Activated T-helper 1 cell treated with Interleukin-2 at 50 U/mL for 16 hours (primary cell): Measurements from ENCODE around the gene KNDC1.
A peak's percentile ranks its signal among the peaks of the same experiment; 100 is the strongest.
"Not testable (repeated sequence)": the region's sequence is repeated elsewhere in the genome, so short reads cannot be mapped to it uniquely, and the experiment has no call there.

ENCODE experiments used
- DNase-seq: peaks from one replicate; pipeline ENCODE4 v3.0.0-alpha.2; 2020; ENCODE audit warnings: low read depth

KNDC1 gene

DNA sequence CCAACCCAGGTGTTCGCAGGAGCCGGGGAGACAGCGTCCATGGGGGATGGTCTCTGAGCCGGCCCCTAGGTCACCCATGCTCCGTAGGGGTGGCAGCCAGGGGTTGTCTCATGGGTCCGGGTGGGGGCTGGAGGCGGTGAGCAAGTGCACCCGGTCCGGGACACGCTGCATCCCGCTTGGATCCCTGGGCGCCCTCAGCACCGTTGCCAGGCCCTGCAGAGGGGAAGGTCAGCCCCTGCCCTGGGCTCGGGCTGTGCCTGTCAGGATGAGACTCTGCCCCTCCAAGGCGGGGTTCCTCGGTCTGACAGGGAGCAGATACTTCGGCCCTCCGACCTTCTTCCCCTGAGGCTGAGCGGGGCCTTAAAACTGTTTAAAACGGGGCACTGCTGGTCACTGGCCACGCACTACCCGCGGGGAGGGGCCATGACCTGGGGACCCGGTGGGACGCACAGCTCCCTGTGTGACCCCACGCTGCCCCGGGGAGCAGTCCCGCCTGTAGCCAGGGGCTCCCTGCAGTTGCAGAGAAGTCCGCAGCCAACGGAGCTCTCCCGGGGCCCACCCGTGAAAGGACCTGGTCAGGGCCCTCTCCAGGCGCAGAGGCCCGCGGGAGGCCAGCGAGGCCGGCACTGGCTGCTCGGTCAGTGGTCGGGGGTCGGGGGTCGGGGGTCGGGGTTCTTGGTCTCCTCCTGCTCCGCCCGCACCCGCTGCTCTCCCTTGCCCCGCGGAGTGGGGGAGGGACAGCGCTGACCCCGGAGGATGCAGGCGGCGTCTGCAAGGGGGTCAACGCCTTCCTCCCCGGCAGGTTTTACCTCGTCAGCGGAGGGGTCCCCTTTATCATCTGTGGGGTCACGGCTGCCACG, 33.4 kb upstream of the KNDC1 start:
- no peak for DNase-seq

DNA sequence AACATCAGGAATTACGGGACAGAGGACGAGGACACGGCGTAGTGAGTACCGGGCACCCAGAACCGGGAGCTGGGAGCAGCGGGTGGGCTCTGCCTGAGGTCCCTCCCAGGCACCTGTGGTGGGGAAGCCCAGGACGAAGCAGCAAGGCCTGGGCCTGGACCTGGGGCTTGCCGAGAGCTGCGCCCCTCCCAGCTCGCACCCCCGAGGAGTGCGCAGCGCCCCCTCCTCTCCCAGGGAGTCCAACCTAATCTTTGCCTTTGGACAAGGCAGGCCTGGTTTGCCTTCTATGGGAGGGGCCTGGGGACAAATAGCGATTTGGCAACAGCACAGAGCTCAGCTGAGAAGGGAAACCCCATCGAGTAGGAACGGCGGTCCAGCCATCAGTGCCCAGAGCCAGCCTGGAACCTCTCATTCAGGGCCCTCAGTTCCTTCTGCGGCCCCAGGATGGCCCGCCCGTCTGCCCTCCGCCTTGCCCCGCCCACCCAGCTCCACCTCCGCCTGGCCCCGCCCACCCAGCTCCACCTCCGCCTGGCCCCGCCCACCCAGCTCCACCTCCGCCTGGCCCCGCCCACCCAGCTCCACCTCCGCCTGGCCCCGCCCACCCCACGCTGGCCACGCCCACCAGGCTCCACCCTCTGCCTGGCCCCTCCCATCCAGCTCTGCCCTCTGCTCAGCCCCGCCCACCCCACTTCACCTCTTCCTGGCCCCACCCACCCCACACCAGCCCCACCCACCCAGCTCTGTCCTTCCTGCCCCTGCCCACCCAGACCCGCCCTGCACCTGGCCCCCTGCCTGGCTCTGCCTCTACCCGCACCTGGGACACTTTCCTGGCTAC, 32.5 kb upstream of the KNDC1 start:
- peak; percentile 11 for DNase-seq

DNA sequence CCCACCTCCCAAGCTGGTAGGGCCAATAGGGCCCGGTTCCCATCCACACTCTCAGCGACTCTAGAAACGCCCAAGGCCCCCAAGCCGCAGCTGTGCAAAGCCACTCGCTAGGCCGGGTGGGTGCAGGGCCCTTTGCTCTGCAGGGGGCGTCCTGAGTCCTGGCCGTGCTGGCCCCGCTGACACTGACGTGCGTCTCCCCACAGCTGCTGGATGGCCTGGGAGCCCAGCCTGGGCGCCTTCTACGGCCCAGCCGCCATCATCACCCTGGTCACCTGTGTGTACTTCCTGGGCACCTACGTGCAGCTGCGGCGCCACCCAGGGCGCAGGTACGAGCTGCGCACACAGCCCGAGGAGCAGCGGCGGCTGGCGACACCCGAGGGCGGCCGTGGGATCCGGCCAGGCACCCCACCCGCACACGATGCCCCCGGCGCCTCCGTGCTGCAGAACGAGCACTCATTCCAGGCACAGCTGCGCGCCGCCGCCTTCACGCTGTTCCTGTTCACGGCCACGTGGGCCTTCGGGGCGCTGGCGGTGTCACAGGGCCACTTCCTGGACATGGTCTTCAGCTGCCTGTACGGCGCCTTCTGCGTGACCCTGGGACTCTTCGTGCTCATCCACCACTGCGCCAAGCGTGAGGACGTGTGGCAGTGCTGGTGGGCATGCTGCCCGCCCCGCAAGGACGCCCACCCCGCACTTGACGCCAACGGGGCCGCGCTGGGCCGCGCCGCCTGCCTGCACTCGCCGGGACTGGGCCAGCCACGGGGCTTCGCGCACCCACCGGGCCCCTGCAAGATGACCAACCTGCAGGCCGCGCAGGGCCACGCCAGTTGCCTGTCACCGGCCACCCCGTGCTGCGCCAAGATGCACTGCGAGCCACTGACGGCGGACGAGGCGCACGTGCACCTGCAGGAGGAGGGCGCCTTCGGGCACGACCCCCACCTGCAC, 31.6 kb upstream of the KNDC1 start:
- no peak for DNase-seq

DNA sequence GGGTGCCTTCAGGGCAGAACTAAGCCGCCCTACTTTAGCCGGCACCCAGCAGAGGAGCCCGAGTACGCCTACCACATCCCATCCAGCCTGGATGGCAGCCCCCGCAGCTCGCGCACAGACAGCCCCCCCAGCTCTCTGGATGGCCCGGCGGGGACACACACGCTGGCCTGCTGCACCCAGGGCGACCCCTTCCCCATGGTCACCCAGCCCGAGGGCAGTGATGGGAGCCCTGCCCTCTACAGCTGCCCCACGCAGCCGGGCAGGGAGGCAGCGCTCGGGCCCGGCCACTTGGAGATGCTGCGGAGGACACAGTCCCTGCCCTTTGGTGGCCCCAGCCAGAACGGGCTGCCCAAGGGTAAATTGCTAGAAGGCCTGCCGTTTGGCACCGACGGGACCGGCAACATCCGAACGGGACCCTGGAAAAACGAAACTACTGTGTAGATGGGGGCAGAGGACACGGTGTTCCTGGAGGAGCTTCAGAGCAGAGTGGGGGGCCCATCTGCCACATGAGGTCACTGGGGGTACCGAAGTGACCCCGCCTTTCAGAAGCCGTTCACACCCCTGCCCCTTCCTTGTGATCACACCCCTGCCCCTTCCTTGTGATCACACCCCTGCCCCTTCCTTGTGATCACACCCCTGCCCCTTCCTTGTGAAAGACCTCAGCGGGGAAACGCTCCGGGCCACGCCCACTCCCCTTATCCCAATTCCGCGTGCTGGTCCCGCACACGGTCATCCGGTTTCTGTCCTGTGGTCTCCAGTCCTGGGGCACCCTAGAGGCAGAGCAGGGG, 30.8 kb upstream of the KNDC1 start:
- no peak for DNase-seq

DNA sequence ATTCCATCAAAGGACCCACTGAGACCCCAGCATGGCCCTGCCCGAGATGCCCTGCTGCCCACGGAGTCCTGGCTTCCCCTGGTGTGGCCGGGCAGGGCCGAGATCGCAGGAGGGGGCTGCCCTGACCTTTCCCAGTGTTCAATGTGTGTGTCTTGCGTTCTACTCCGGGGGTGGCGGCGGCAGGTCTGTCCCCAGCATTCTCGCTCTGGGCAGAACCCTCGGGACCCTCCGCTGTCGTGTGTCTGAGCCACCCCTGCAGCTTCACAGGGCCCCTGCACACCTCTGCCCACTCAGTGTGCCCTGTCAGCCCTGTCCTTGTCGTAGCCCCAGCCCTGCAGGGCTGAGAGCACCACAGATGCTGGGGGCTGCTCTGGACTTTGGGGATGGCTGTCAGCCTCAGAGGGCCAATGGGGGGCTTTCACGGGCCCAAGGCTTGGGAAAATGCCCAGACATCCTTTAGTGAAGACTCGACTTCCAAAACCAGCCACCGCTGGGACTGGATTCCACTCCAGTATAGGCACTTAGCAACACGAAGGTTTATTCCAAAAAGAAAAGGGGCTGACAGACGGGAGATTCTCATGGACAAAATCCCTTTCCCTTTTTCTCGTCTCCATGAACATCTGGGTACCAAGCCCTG, 30.0 kb upstream of the KNDC1 start:
- DNase-seq = no peak

DNA sequence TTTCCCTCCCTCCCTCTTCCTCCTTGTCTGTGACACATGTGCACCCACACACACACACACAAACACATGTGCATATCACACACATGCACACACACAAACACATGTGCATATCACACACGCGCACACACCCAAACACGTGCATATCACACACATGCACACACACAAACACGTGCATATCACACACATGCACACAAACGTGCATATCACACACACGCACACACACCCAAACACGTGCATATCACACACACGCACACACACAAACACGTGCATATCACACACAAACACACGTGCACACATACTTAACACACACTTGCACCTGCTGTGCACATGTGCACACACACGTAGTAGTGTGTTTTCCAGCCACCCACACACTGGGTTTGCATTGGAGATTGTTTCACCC, 29.4 kb upstream of the KNDC1 start:
- no peak for DNase-seq

DNA sequence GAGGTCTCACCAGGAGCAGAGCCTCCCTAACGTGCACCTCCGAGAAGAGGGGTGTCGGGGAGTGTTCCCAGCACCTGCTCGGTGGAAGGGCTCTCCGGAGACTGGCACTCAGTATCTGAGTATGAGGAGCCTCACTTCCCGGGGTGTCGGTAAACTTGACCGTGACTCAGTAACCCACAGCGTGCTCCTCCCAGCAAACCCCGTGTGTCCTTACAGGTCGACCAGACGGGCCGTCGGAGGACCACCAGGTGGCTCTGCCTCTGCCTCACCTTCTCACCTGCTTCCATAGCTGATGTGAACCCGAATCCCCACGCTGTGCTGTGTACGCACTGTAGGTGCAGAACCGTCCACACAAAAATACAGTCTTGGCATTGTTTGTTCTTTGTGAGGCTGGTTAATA, 29.0 kb upstream of the KNDC1 start:
- DNase-seq = no peak

DNA sequence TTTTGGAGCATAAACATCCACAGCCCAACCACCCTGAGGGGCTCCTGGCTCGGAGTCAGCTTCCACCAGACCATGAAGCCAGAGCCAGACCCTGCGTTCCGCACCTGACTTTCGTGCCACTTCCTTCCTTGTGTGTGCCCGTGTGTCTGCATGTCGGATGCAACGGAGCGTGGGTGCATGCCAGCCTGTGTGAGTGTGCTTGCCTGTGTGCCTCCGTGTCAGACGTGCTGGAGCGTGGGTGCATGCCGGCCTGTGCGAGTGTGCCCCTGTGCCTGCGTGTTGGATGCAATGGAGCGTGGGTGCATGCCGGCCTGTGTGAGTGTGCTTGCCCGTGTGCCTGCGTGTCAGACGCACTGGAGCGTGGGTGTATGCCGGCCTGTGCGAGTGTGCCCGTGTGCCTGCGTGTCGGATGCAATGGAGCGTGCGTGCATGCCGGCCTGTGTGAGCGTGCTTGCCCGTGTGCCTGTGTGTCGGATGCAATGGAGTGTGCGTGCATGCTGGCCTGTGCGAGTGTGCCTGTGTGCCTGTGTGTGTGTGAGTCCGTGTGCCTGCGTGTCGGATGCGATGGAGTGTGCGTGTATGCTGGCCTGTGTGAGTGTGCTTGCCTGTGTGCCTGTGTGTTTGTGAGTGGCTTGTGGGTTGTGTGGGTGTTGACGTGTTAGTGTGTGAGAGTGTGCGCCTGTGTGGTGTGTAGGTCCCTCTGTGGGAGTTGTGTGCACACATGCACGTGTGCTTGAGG, 28.1 kb upstream of the KNDC1 start:
- no peak for DNase-seq

DNA sequence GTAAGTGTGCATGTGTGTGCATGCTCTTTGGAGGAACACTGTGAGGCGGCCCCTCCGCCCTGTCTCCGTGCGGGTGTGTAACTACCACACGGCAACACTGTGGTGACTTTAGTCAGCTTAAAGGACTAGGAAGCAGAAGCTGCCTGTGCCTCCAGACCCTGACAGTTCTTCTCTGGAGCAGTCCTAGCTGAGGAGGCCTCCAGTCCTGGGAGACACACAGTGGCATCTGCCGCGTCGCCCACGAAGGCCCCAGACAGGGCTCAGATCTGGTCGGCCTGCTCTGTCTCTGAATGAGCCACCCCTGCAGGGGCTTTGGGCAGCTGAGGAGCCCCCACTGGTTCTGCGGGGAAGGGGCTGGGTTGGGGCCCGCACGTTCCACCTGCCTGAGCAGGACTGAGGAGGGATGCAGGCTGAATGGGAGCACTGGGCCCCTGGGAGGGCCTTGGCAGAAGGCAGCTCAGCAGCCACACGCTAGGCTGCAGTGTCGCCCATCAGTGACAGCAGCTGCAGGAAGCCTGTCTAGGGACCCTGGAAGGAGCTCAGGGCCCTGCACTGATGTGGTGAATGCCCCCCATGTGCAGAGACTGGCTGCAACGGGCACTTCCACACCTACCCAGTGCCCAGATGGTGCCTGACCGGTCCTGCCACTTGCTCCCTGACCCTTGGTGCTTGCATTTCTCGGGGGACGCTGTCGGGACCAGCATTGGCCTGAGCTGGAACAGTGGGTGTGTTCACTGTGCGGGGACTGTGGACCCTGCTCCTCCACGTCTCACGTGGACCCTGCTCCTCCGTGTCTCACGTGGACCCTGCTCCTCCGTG, 27.3 kb upstream of the KNDC1 start:
- DNase-seq = no peak

DNA sequence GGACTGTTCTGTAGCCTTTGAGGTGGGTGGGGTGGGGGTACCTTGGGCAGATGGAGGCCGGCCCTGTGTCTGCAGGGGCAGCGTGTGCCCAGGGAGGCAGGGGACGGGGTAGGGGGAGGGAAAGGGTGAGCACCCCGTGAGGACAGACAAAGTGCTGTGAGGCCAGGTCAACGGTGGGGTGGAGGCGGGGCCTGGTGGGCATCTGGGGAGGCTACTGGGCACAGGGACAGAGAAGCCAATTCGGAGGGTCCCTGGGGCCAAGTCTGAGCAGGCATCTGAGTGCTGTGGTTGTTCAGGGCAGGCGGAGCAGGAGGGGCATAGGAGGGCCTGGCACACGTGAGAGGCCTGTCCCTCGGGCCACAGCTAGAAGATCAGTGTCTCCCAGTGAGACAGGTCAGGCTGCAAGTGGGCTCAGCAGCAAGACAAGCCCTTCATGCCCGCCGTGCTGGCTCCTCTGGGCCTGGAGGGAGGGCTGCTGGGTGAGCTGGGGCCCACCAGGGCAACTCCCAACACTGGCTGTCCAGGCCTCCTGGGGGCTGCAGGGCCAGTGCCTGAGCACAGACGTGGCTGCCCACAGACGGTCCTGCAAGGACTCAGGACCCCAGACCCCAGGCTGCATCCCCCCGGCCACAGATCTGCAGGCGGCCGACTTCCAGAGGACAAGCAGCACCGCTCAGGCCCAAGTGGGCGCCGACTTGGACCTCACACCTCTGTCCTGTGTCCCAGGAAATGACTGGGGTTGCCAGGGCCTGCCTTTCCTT, 26.4 kb upstream of the KNDC1 start:
- DNase-seq = no peak

DNA sequence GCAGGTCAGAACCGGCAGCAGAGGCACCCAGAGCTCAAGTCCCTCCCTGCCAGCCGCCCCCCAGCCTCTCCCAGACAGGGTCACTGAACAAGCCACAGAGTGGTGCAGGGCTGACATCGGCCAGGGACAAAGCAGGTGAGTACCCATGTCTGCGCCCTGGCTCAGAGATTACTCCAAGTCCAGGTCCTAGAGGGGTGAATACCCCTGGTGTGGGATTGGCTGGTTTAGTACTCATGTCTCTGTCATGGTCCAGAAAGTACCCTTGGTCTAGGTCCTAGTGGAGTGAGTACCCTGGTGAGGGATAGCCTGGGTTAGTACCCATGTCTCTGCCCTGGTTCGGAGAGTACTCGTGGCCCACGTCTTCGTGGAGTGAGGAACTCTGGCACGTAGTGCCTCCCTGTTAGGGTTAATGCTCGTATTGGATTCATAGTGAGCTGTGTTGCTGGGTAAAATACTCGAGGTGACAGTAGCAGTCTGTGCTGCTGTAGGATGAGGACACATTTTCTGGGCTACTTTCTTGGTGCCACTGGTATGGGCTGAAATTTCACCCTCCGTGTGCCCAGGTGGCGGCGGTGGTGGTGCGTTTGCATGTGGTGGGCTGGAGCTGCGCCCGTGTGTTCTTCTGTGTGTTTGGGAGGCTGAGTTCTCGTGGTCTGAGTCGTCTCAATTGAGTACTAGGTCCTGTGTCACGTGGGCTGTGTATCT, 25.5 kb upstream of the KNDC1 start:
- DNase-seq = no peak

DNA sequence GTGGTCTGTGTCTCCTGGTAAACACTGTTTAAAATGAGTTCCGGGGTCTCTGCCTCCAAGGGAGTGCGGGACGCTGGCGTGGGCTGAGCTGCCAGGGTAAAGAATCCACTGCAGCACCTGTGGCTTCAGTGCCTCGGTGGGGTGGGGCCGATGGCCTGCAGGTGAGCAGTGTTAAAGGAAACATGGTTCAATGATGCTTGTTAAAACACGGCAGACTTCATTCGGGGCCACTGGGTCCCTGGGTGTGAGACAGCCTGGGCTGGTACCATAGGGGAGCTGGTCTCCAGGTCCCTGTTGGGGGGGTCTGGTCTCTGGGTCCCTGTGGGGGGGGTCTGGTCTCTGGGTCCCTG, 24.9 kb upstream of the KNDC1 start:
- DNase-seq = no peak

DNA sequence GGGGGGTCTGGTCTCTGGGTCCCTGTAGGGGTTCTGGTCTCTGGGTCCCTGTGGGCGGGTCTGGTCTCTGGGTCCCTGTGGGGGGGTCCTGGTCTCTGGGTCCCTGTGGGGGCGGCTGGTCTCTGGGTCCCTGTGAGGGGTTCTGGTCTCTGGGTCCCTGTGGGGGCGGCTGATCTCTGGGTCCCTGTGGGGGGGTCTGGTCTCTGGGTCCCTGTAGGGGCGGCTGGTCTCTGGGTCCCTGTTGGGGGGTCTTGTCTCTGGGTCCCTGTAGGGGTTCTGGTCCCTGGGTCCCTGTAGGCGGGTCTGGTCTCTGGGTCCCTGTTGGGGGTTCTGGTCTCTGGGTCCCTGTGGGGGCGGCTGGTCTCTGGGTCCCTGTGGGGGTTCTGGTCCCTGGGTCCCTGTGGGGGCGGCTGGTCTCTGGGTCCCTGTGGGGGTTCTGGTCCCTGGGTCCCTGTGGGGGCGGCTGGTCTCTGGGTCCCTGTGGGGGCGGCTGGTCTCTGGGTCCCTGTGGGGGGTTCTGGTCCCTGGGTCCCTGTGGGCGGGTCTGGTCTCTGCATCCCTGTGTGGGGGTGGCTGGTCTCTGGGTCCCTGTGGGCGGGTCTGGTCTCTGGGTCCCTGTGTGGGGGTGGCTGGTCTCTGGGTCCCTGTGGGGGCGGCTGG, 22.4 kb upstream of the KNDC1 start:
- DNase-seq = not testable (repeated sequence)

DNA sequence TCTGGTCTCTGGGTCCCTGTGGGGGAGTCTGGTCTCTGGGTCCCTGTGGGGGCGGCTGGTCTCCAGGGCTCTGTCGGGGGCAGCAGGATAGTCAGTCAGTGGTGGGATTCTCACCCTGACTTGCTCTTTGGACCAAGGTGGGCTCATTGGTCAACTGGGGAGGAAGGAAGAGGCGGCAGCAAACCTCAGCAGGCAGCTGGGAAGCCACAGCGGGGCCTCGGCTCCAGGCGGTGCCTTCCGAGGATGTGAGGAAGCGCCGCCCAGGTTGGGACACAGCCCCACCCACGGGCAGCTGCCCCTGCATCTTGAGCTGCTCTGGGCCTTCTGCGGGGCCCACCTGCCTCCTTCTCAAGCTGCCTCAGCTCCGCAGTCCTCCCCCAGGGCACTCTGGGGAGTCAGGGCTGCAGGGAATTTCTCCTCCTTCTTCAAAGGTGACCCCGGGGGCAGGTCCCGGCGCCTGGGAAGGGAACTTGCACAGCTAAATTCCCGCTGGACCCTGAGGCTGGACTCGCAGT, 20.4 kb upstream of the KNDC1 start:
- no peak for DNase-seq

DNA sequence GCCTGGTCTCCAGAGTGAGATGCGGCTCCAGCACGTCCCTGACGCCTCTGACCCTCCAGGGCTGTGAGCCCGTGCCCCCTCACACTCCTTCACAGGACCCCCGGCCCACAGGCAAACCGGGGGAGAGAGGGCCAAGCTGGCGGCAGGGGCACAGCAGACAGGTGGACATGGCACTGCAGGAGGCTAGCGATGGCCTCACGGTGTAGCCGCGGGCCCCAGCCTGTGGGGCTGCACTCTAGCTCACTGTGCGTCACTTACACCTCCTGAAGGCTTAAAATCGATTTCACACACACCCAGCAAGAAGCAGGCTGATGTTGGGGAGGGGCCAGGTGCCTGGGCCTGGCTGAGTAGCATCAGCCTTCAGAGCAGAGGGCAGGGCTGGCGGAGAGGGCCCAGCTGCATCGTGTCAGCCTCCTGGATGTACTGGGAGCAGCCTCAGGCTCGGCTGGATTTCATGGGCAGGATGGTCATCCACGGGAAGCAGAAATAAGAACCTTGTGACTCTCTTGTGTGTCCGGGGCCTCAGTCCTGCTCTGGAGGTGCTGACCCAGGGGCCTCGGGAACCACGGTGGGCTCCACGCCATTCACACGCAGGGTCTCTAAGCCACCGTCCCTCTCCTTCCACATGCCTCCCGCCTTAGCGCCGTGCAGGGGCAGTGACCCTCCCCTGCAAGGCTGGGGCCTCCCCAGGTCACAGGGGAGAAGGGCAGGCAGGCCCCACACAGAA, 19.4 kb upstream of the KNDC1 start:
- DNase-seq = no peak

DNA sequence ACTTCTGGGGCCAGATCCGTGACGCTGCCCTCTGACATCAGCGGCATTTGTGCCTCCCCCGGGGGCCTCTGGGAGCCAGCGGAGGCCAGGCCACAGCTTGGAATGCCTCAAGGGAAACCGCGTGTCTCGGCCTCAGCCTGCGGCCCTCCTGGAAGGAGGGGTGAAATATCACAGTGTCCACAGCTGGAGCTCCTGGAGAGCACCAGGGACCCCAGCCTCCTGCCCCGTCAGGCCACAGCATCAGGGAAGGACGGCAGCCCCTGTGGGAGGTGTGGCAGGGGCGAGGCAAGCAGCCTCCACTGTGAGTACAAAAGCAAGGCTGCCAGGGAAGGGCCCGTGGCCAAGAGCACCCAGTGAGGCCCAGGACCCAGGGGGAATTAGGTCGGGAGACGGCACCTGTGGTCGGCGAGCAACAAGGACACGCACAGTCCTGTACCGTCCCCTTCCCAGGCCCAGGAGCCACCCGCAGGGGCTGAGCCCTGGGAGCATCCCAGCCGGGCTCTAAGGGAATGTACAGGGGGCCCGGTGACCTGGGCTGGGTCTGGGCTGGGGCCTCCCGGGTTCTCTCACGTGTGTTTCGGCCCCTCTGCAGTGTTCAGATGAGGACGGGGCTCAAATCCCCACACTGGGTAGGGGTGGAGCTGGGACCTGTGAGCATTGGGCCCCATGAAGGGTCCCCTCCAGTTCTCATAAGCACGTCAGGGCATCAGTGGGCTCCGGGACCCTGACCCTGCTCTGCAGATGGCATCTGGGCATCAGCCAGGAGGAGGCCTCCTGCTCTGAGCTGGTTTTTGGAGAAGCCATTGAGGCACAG, 18.7 kb upstream of the KNDC1 start:
- no peak for DNase-seq
